Measurements from ENCODE around the gene CCDC148.

CCDC148 gene

GRCh38 chr2:158493458-158493857, 36.9 kb upstream of the CCDC148 start:
- Histone ChIP-seq H3K79me2 (ENCODE audit: insufficient read depth, low read length) (no peaks in the 10 kb centered on the region), H3K9me3 (ENCODE audit: insufficient read depth, low read length) (no peaks in the 10 kb centered on the region), H2AFZ (ENCODE audit: low read depth, low read length, severe bottlenecking) (no peak overlapping the region), H4K20me1 (ENCODE audit: low read depth, low read length) (no peaks in the 10 kb centered on the region), H3K27me3 (ENCODE audit: low read length) (no peaks in the 10 kb centered on the region), H3F3A (ENCODE audit: insufficient read depth) (no peaks in the 10 kb centered on the region), H3K4me3 (ENCODE audit: insufficient read depth, low read length, poor library complexity, severe bottlenecking) (no peak overlapping the region), H3K4me2 (ENCODE audit: low read depth, low read length, poor library complexity, severe bottlenecking) (no peak overlapping the region), H3K9ac (ENCODE audit: low read length) (no peak overlapping the region), H3K9me2 (replicated peaks; ENCODE audit: insufficient read depth, low read length) (no peaks in the 10 kb centered on the region), H3K27ac (ENCODE audit: low read depth, low read length) (no peak overlapping the region), H3K36me3 (ENCODE audit: low read length) (no peaks in the 10 kb centered on the region)
- TF ChIP-seq, protein P1, sequence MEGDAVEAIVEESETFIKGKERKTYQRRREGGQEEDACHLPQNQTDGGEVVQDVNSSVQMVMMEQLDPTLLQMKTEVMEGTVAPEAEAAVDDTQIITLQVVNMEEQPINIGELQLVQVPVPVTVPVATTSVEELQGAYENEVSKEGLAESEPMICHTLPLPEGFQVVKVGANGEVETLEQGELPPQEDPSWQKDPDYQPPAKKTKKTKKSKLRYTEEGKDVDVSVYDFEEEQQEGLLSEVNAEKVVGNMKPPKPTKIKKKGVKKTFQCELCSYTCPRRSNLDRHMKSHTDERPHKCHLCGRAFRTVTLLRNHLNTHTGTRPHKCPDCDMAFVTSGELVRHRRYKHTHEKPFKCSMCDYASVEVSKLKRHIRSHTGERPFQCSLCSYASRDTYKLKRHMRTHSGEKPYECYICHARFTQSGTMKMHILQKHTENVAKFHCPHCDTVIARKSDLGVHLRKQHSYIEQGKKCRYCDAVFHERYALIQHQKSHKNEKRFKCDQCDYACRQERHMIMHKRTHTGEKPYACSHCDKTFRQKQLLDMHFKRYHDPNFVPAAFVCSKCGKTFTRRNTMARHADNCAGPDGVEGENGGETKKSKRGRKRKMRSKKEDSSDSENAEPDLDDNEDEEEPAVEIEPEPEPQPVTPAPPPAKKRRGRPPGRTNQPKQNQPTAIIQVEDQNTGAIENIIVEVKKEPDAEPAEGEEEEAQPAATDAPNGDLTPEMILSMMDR (IDR thresholded peaks at IDR 0.05; ENCODE audit: insufficient read depth, low read length, poor library complexity, severe bottlenecking): no peak
- no peak for TF ChIP-seq EZH2phosphoT487 (conservative IDR thresholded peaks at IDR 0.05; ENCODE audit: low read length)

DNA sequence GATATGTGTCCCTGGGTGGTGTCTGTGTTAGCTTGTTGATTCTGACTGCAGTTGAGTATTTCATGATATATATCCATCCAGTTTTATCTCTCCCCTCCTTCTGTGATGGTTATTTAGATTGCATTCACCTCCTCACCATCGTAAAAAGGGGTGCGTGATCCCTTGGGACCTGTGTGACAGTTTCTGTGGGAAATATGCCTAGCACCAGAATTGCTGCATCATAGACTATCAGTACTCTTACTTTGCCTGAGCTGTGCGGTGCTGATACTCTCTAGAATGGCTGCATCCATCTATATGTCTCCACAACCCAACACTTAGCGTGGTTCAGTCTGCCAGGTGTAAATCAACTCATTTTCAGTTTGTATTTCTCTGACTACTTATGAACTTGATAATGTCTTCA, 34.5 kb upstream of the CCDC148 start:
- Histone ChIP-seq H3K4me2 (ENCODE audit: low read depth, low read length, poor library complexity, severe bottlenecking) (no peak overlapping the region), H3F3A (ENCODE audit: insufficient read depth) (no peaks in the 10 kb centered on the region), H3K27ac (ENCODE audit: low read depth, low read length) (no peak overlapping the region), H3K79me2 (ENCODE audit: insufficient read depth, low read length) (no peaks in the 10 kb centered on the region), H3K9ac (ENCODE audit: low read length) (no peak overlapping the region), H3K27me3 (ENCODE audit: low read length) (no peaks in the 10 kb centered on the region), H3K36me3 (ENCODE audit: low read length) (no peaks in the 10 kb centered on the region), H3K9me2 (replicated peaks; ENCODE audit: insufficient read depth, low read length) (no peaks in the 10 kb centered on the region), H4K20me1 (ENCODE audit: low read depth, low read length) (no peaks in the 10 kb centered on the region), H3K9me3 (ENCODE audit: insufficient read depth, low read length) (no peaks in the 10 kb centered on the region), H2AFZ (ENCODE audit: low read depth, low read length, severe bottlenecking) (no peak overlapping the region), H3K4me3 (ENCODE audit: insufficient read depth, low read length, poor library complexity, severe bottlenecking) (no peak overlapping the region)
- TF ChIP-seq EZH2phosphoT487 (conservative IDR thresholded peaks at IDR 0.05; ENCODE audit: low read length): no peak
- TF ChIP-seq, protein P1 (IDR thresholded peaks at IDR 0.05; ENCODE audit: insufficient read depth, low read length, poor library complexity, severe bottlenecking): no peak

- Histone ChIP-seq H3K79me2 (ENCODE audit: insufficient read depth, low read length) (no peaks in the 10 kb centered on the region), H3K9me2 (replicated peaks; ENCODE audit: insufficient read depth, low read length) (no peaks in the 10 kb centered on the region), H3K9ac (ENCODE audit: low read length) (no peak overlapping the region), H3K4me2 (ENCODE audit: low read depth, low read length, poor library complexity, severe bottlenecking) (no peak overlapping the region), H2AFZ (ENCODE audit: low read depth, low read length, severe bottlenecking) (no peak overlapping the region), H3F3A (ENCODE audit: insufficient read depth) (no peaks in the 10 kb centered on the region), H3K27ac (ENCODE audit: low read depth, low read length) (no peak overlapping the region), H4K20me1 (ENCODE audit: low read depth, low read length) (no peaks in the 10 kb centered on the region), H3K27me3 (ENCODE audit: low read length) (no peaks in the 10 kb centered on the region), H3K36me3 (ENCODE audit: low read length) (no peaks in the 10 kb centered on the region), H3K4me3 (ENCODE audit: insufficient read depth, low read length, poor library complexity, severe bottlenecking) (no peak overlapping the region), H3K9me3 (ENCODE audit: insufficient read depth, low read length) (no peaks in the 10 kb centered on the region)
- TF ChIP-seq, protein P1 (IDR thresholded peaks at IDR 0.05; ENCODE audit: insufficient read depth, low read length, poor library complexity, severe bottlenecking): no peak
- TF ChIP-seq EZH2phosphoT487 (conservative IDR thresholded peaks at IDR 0.05; ENCODE audit: low read length): no peak
Observed at GRCh38 chr2:158489366-158490112, 33.0 kb upstream of the CCDC148 start.
